Nephron (organoid): ENCODE results near the gene BBIP1.
A peak's percentile ranks its signal among the peaks of the same experiment; 100 is the strongest.

Source experiments
- H3K27ac Mint-ChIP-seq, 3 experiments: 2 replicates each; pipeline ENCODE4 v1.8.0; 2020; ENCODE audit warnings: mixed read lengths in 3 of 3, mild to moderate bottlenecking in 2 of 3, moderate library complexity in 1 of 3
- H3K27me3 Mint-ChIP-seq: 2 replicates; pipeline ENCODE4 v1.8.0; 2021; ENCODE audit warnings: low read depth, mild to moderate bottlenecking, moderate library complexity, mixed read lengths
- H3K36me3 Mint-ChIP-seq: 2 replicates; pipeline ENCODE4 v1.8.0; 2020; ENCODE audit warnings: low read depth, mixed read lengths
- H3K4me1 Mint-ChIP-seq: 2 replicates; pipeline ENCODE4 v1.8.0; 2020; ENCODE audit warnings: mixed read lengths
- H3K4me3 Mint-ChIP-seq, 3 experiments: 2 replicates each; pipeline ENCODE4 v1.8.0; 2020; ENCODE audit warnings: mild to moderate bottlenecking in 3 of 3, mixed read lengths in 3 of 3, moderate library complexity in 2 of 3
- H3K9me3 Mint-ChIP-seq: 2 replicates; pipeline ENCODE4 v1.8.0; 2020; ENCODE audit warnings: mixed read lengths
- TF ChIP-seq, protein P1 (sequence below), 3 experiments: fragments of 200-600 bp; sonication (generic); IDR thresholded peaks; one replicate each; pipeline ENCODE4 v1.5.0; 2021; ENCODE audit warnings: antibody characterized with exemption in 3 of 3; ENCODE audit not compliant: unreplicated experiment in 3 of 3

Gene BBIP1

DNA sequence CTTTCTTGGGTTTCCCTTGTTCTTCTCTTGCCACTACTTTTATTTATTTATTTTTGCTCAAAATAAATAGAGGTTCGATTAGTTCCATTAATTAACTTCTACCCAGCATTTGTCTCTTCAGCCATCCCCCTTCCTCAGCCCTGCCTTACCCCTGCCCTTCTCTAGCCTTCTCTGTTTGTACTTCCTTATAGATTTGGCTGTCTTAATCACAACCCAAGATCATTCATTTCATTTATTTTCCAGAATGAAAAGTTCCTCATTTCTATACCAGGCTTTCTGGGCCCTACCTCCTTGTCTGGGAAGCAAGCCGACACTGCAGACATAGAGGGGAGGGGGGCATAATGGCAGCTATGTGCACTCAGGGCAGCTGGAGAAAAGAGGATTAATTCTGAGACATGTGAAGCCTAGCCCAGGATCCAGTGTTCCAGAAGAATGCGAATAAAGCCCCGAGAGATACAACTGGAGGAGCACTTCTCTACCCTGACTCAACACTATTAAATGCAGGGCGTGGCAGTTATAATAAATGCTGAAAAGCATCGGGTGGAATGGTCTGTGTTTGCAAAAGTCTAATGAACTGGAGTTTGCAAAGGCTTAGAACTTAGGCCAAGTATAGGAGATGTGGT, 53.7 kb downstream of the BBIP1 start:
- peaks cover 79% of the 10 kb centered on the region for H3K4me1 Mint-ChIP-seq
- H3K4me3 Mint-ChIP-seq: peak overlapping the region in 2 of 3 experiments; percentile 7 to 36

DNA sequence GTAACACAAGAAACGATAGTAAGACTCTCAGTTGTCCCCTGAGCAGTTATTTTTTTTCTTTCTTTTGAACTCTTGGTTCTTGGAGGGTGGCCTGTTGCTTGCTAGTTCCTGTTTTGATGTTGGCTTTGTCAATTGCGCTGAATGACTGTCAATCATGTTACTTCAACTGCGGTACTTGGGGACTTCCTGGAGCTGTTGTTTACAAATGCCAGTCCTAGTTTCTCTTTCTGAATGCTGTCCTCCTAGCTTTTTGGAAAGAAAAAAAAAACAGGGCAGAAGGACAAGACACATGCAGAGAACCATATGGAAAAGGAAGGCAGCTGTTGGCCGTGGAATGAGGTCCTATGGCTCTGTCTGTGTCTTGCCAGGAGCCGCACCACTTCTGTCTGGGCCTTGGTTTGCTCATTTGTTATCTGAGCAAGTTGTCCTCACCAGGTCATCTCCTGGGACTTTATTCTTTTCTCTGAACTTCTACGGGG, 54.3 kb downstream of the BBIP1 start:
- Mint-ChIP-seq H3K4me3 (peak overlapping the region in 1 of 3 experiments; percentile 10), H3K36me3 (no peaks in the 10 kb centered on the region), H3K9me3 (no peaks in the 10 kb centered on the region), H3K27ac (peak overlapping the region; percentile 95 to 98 (median 97)), H3K4me1 (peaks cover 80% of the 10 kb centered on the region), H3K27me3 (no peaks in the 10 kb centered on the region)
- TF ChIP-seq, protein P1, sequence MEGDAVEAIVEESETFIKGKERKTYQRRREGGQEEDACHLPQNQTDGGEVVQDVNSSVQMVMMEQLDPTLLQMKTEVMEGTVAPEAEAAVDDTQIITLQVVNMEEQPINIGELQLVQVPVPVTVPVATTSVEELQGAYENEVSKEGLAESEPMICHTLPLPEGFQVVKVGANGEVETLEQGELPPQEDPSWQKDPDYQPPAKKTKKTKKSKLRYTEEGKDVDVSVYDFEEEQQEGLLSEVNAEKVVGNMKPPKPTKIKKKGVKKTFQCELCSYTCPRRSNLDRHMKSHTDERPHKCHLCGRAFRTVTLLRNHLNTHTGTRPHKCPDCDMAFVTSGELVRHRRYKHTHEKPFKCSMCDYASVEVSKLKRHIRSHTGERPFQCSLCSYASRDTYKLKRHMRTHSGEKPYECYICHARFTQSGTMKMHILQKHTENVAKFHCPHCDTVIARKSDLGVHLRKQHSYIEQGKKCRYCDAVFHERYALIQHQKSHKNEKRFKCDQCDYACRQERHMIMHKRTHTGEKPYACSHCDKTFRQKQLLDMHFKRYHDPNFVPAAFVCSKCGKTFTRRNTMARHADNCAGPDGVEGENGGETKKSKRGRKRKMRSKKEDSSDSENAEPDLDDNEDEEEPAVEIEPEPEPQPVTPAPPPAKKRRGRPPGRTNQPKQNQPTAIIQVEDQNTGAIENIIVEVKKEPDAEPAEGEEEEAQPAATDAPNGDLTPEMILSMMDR (IDR thresholded peaks at IDR 0.05; ENCODE audit: unreplicated experiment in 3 of 3): no peak

More for the DNA sequence above, 53.7 kb downstream of the BBIP1 start:
- H3K27ac Mint-ChIP-seq: peak overlapping the region; percentile 95 to 98 (median 97)
- TF ChIP-seq, protein P1 (IDR thresholded peaks at IDR 0.05; ENCODE audit: unreplicated experiment in 3 of 3): no peak
- no peaks in the 10 kb centered on the region for H3K36me3 Mint-ChIP-seq
- H3K27me3 Mint-ChIP-seq: no peaks in the 10 kb centered on the region
- no peaks in the 10 kb centered on the region for H3K9me3 Mint-ChIP-seq

DNA sequence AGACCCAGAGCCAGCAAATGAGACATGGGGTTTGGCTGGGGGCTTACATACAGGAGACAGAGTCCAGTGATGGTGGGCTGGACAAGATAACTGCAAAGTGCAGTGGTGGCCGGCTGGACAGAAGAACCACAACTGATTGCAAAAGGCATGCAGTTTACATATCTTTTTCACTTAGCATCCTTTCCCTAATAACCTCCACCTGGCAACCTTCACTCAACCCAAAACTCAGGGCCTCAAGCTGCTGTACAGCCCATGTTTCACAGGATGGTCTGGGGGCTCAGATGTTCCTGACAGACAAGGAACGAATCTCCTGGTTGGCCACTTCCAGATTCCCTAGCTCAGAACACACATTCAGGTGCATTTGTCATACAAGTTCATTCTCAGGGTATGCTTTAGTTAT, 55.0 kb downstream of the BBIP1 start:
- TF ChIP-seq, protein P1 (IDR thresholded peaks at IDR 0.05; ENCODE audit: unreplicated experiment in 3 of 3): no peak
- Mint-ChIP-seq H3K4me1 (peaks cover 79% of the 10 kb centered on the region), H3K27me3 (no peaks in the 10 kb centered on the region)

DNA sequence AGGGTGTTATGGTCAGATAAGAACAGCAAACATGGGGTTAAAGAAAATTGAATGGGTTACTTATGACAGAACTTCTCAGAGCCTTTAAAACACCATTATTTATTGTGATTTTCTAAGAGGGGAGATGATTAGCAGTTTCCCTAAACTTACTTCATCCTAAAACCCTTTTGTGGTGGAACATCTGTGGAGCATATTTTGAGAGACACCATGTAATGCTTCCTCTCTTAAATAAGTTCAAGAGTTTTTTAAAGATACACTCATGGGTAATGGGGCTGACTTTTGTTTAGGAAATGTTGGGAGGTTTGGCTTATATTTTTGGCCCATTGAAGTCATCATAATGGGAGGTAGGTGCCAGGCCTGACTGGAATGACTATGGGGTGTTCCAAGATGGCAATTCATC, 55.6 kb downstream of the BBIP1 start:
- Mint-ChIP-seq H3K27me3 (no peaks in the 10 kb centered on the region), H3K27ac (peak overlapping the region; percentile 59 to 97 (median 70)), H3K4me3 (no peak overlapping the region), H3K9me3 (no peaks in the 10 kb centered on the region), H3K4me1 (peaks cover 81% of the 10 kb centered on the region), H3K36me3 (no peaks in the 10 kb centered on the region)
- TF ChIP-seq, protein P1 (IDR thresholded peaks at IDR 0.05; ENCODE audit: unreplicated experiment in 3 of 3): no peak

More for the DNA sequence above, 55.0 kb downstream of the BBIP1 start:
- H3K4me3 Mint-ChIP-seq: no peak overlapping the region
- H3K27ac Mint-ChIP-seq: peak overlapping the region; percentile 70 to 97 (median 95)
- H3K36me3 Mint-ChIP-seq: no peaks in the 10 kb centered on the region
- no peaks in the 10 kb centered on the region for H3K9me3 Mint-ChIP-seq

DNA sequence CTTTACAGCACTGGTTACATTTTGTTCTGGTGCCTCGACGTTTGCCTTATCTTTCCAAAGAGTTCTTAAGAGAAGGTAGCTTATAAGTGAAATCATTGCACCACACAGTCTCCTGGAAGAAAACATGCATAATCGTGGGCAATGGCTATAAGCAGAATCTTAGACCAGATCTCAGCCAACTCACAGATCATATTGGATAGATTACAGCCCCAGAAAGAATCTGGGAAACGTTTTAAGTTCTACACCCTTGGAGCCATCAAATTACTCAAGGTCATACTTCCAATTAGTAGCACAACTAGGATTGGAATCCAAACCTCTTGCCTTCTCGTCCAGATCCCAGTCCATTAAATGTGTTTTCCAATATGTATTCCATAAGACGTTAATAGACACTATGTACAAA, 56.0 kb downstream of the BBIP1 start:
- H3K4me3 Mint-ChIP-seq: no peak overlapping the region
- TF ChIP-seq, protein P1 (IDR thresholded peaks at IDR 0.05; ENCODE audit: unreplicated experiment in 3 of 3): no peak
- H3K27me3 Mint-ChIP-seq: no peaks in the 10 kb centered on the region
- no peaks in the 10 kb centered on the region for H3K36me3 Mint-ChIP-seq
- no peaks in the 10 kb centered on the region for H3K9me3 Mint-ChIP-seq
- H3K27ac Mint-ChIP-seq: peak overlapping the region in 2 of 3 experiments; percentile 70 to 97
- H3K4me1 Mint-ChIP-seq: peaks cover 84% of the 10 kb centered on the region
